H1 (cell line): Measurements from ENCODE around the gene PPEF2. TPM values are rescaled to one million over a fixed set of nuclear protein-coding genes. Genes with fewer than 3 reads are reported as not detected.
A peak's percentile ranks its signal among the peaks of the same experiment; 100 is the strongest.

Experiments used
- CTCF ChIA-PET: fragments of 300-600 bp; sonication (Branson Sonifier 250); formaldehyde crosslinking; loops from one replicate; lab custom pipeline; 2021; ENCODE audit not compliant: partially characterized antibody; lab: Charles Lee
- POLR2A ChIA-PET: fragments of 300-600 bp; sonication (Branson Sonifier 250); formaldehyde crosslinking; loops from one replicate; lab custom pipeline; 2021; ENCODE audit warnings: inconsistent platforms; ENCODE audit not compliant: partially characterized antibody; lab: Charles Lee
- DNase-seq, 2 experiments: peaks; one replicate each; pipeline versions ENCODE4 v3.0.0 to v3.0.0-alpha.2; 2010 to 2022; ENCODE audit warnings: low spot score in 2 of 2, low read depth in 1 of 2, mixed read lengths in 1 of 2
- FAIRE-seq: peaks from 2 replicates; lab custom pipeline; 2011; peaks lifted over from hg19 to GRCh38; lab: Jason Lieb, UNC
- H2AFZ ChIP-seq: 2 replicates; pipeline ENCODE4 v1.8.1; 2012; ENCODE audit warnings: low read length, inconsistent platforms
- H2AK5ac ChIP-seq: 2 replicates; pipeline ENCODE4 v1.6.1; 2013; ENCODE audit warnings: low read depth, low read length
- H2BK120ac ChIP-seq: replicated peaks from 2 replicates; pipeline ENCODE3; 2013; ENCODE audit warnings: low read depth, low read length, inconsistent platforms
- H2BK12ac ChIP-seq: 2 replicates; pipeline ENCODE4 v1.6.1; 2013; ENCODE audit warnings: low read depth, low read length
- H2BK15ac ChIP-seq: 2 replicates; pipeline ENCODE4 v1.6.1; 2013; ENCODE audit warnings: low read length
- H2BK20ac ChIP-seq: 2 replicates; pipeline ENCODE4 v1.6.1; 2013; ENCODE audit warnings: low read length
- H2BK5ac ChIP-seq: 2 replicates; pipeline ENCODE4 v1.6.1; 2013; ENCODE audit warnings: low read depth, low read length
- H3K14ac ChIP-seq: 2 replicates; pipeline ENCODE4 v1.6.1; 2013; ENCODE audit warnings: inconsistent platforms; ENCODE audit not compliant: insufficient read length
- H3K18ac ChIP-seq: 2 replicates; pipeline ENCODE4 v1.6.1; 2013; ENCODE audit warnings: low read length; ENCODE audit errors: extremely low read depth
- H3K23ac ChIP-seq: 2 replicates; pipeline ENCODE4 v1.6.1; 2013; ENCODE audit warnings: inconsistent platforms; ENCODE audit not compliant: insufficient read length
- H3K23me2 ChIP-seq: 2 replicates; pipeline ENCODE4 v1.6.1; 2013; ENCODE audit warnings: low read depth, low read length
- H3K27ac ChIP-seq: 2 replicates; pipeline ENCODE4 v1.6.1; 2011; ENCODE audit warnings: low read depth, low read length, inconsistent platforms
- H3K27me3 ChIP-seq, 4 experiments: replicated peaks in 1 of 4; 1 replicate in 1 of 4; 2 replicates in 3 of 4; pipeline versions ENCODE4 v1.6.1 to v1.8.1; 2011 to 2013; ENCODE audit warnings: low read length in 3 of 4, mild to moderate bottlenecking in 3 of 4, inconsistent platforms in 2 of 4, mixed read lengths in 2 of 4, moderate library complexity in 1 of 4; ENCODE audit not compliant: control insufficient read depth in 3 of 4, insufficient read depth in 3 of 4; ENCODE audit errors: extremely low read depth in 1 of 4
- H3K36me3 ChIP-seq, 4 experiments: 2 replicates each; pipeline versions ENCODE4 v1.6.1 to v1.8.1; 2011 to 2013; ENCODE audit warnings: mild to moderate bottlenecking in 4 of 4, low read length in 3 of 4, moderate library complexity in 2 of 4, control low read depth in 1 of 4, inconsistent platforms in 1 of 4; ENCODE audit not compliant: insufficient read depth in 4 of 4, control insufficient read depth in 2 of 4
- H3K4ac ChIP-seq: replicated peaks from 2 replicates; pipeline ENCODE3; 2013; ENCODE audit warnings: low read length, low read depth, mixed read lengths, inconsistent platforms; ENCODE audit not compliant: insufficient read length
- H3K4me1 ChIP-seq, 4 experiments: replicated peaks in 1 of 4; 1 replicate in 1 of 4; 2 replicates in 3 of 4; pipeline versions ENCODE4 v1.6.1 to v1.8.1; 2011 to 2013; ENCODE audit warnings: low read length in 3 of 4, inconsistent platforms in 2 of 4, mixed read lengths in 1 of 4; ENCODE audit not compliant: insufficient read depth in 4 of 4, control insufficient read depth in 3 of 4
- H3K4me2 ChIP-seq, 2 experiments: 2 replicates each; pipeline versions ENCODE4 v1.6.1 to v1.8.1; 2011 to 2013; ENCODE audit warnings: low read depth in 2 of 2, low read length in 2 of 2, control low read depth in 1 of 2, inconsistent platforms in 1 of 2, mild to moderate bottlenecking in 1 of 2; ENCODE audit not compliant: insufficient read depth in 1 of 2
- H3K4me3 ChIP-seq, 4 experiments: fragments of 200-600, 300-600 bp in 1 of 4; sonication (generic), shearing (Covaris generic), sonication (Bioruptor Twin) in 1 of 4; 2 replicates each; pipeline versions ENCODE4 v1.5.1 to v1.8.1; 2011 to 2016; ENCODE audit warnings: low read length in 4 of 4, low read depth in 3 of 4, control low read depth in 2 of 4, inconsistent platforms in 2 of 4, mild to moderate bottlenecking in 2 of 4, mixed read lengths in 1 of 4, moderate library complexity in 1 of 4; ENCODE audit not compliant: insufficient read depth in 2 of 4; ENCODE audit errors: extremely low read depth in 1 of 4
- H3K56ac ChIP-seq: replicated peaks from 2 replicates; pipeline ENCODE3; 2013; ENCODE audit warnings: low read depth, mild to moderate bottlenecking, mixed read lengths, low read length, inconsistent platforms; ENCODE audit not compliant: insufficient read length
- H3K79me1 ChIP-seq: 2 replicates; pipeline ENCODE4 v1.6.1; 2013; ENCODE audit warnings: low read depth, low read length, control low read depth
- H3K79me2 ChIP-seq, 2 experiments: 2 replicates each; pipeline versions ENCODE4 v1.6.1 to v1.8.1; 2012 to 2013; ENCODE audit warnings: low read length in 2 of 2, mild to moderate bottlenecking in 2 of 2, inconsistent platforms in 1 of 2; ENCODE audit not compliant: insufficient read depth in 2 of 2, control insufficient read depth in 1 of 2
- H3K9ac ChIP-seq, 4 experiments: replicated peaks in 1 of 4; 1 replicate in 1 of 4; 2 replicates in 3 of 4; pipeline versions ENCODE4 v1.6.1 to v1.8.1; 2011 to 2013; ENCODE audit warnings: low read depth in 3 of 4, low read length in 3 of 4, control low read depth in 2 of 4, mild to moderate bottlenecking in 2 of 4, moderate library complexity in 2 of 4, inconsistent platforms in 1 of 4; ENCODE audit errors: extremely low read depth in 1 of 4
- H3K9me3 ChIP-seq, 2 experiments: 2 replicates each; pipeline versions ENCODE4 v1.6.1 to v1.8.1; 2012 to 2013; ENCODE audit warnings: mild to moderate bottlenecking in 2 of 2, moderate library complexity in 2 of 2, control low read depth in 1 of 2, inconsistent platforms in 1 of 2, low read depth in 1 of 2, low read length in 1 of 2, mixed read lengths in 1 of 2; ENCODE audit not compliant: insufficient read depth in 2 of 2
- H4K20me1 ChIP-seq, 2 experiments: replicated peaks in 1 of 2; 2 replicates each; pipeline versions ENCODE3 to v1.8.1; 2011 to 2013; ENCODE audit warnings: inconsistent platforms in 2 of 2, low read length in 2 of 2, mild to moderate bottlenecking in 1 of 2; ENCODE audit not compliant: insufficient read depth in 2 of 2, control insufficient read depth in 1 of 2
- H4K5ac ChIP-seq: 2 replicates; pipeline ENCODE4 v1.6.1; 2013; ENCODE audit warnings: low read length, low read depth, mixed read lengths, inconsistent platforms; ENCODE audit not compliant: insufficient read length
- H4K8ac ChIP-seq: 2 replicates; pipeline ENCODE4 v1.8.0; 2013; ENCODE audit warnings: mild to moderate bottlenecking, moderate library complexity, low read length, inconsistent platforms; ENCODE audit not compliant: insufficient read depth; ENCODE audit errors: extremely low read depth
- H4K91ac ChIP-seq: replicated peaks from 2 replicates; pipeline ENCODE3; 2013; ENCODE audit warnings: low read length, mixed read lengths, inconsistent platforms; ENCODE audit not compliant: insufficient read length
- ASH2L ChIP-seq: fragments of 200-600, 300-600 bp; sonication (generic); IDR thresholded peaks from one replicate; pipeline ENCODE4 v1.7.1; 2017; ENCODE audit warnings: low read length
- SIN3A ChIP-seq, 2 experiments: IDR thresholded peaks in 1 of 2; conservative IDR thresholded peaks in 1 of 2; 2 replicates each; pipeline ENCODE4 v1.6.1; 2011 to 2012; ENCODE audit warnings: low read length in 2 of 2, improper control_type of control experiment in 1 of 2, low read depth in 1 of 2, mild to moderate bottlenecking in 1 of 2
- WGBS, 2 experiments: shearing (Covaris generic) in 1 of 2; methylation state at CpG; one replicate each; pipeline versions ENCODE4 v1.1.6 to v1.1.7; 2013 to 2015; ENCODE audit warnings: low lambda C conversion rate in 2 of 2, mixed read lengths in 2 of 2, inconsistent platforms in 1 of 2, low coverage in 1 of 2, missing lambda C conversion rate in 1 of 2; ENCODE audit not compliant: insufficient replicate concordance in 2 of 2, insufficient coverage in 1 of 2, insufficient read length in 1 of 2; ENCODE audit errors: extremely low coverage in 1 of 2, missing lambda C conversion rate in 1 of 2; 5-methylcytosine and 5-hydroxymethylcytosine counted together
- polyA plus RNA-seq, 7 experiments: library from polyadenylated mRNA; depleted of rRNA in 3 of 7; stranded (reverse) in 5 of 7; unstranded in 2 of 7; fragments of >200 nt in 5 of 7; fragments of 200-250 nt in 2 of 7; gene quantifications; 1 replicate in 5 of 7; 2 replicates in 1 of 7; 4 replicates in 1 of 7; pipeline versions ENCODE4 v1.2.1 to v1.2.3, GENCODE V29; 2011 to 2013; ENCODE audit warnings: missing spikeins in 2 of 7, mixed read lengths in 2 of 7
- total RNA-seq: library from RNA; stranded (reverse); fragmentation: NEBNext Ultra II Directional; extraction: Animal tissue kit (Norgen Biotek cat#: 25700); gene quantifications from 2 replicates; pipeline ENCODE4 v1.2.1, GENCODE V29; 2021
- TF ChIP-seq, protein P1 (sequence below), 3 experiments: IDR thresholded peaks; 1 replicate in 2 of 3; 2 replicates in 1 of 3; pipeline versions ENCODE4 v1.5.1 to v1.6.1; 2011; ENCODE audit warnings: low read length in 3 of 3, mild to moderate bottlenecking in 3 of 3, inconsistent platforms in 2 of 3, low read depth in 1 of 3, moderate library complexity in 1 of 3; ENCODE audit not compliant: insufficient read depth in 1 of 3; ENCODE audit errors: control extremely low read depth in 1 of 3

Gene PPEF2
- total and polyA plus RNA-seq, 2 of the 8 experiments (the other 6 are each of a cell fraction or from before 2014, with no cell fraction given) = not detected

DNA sequence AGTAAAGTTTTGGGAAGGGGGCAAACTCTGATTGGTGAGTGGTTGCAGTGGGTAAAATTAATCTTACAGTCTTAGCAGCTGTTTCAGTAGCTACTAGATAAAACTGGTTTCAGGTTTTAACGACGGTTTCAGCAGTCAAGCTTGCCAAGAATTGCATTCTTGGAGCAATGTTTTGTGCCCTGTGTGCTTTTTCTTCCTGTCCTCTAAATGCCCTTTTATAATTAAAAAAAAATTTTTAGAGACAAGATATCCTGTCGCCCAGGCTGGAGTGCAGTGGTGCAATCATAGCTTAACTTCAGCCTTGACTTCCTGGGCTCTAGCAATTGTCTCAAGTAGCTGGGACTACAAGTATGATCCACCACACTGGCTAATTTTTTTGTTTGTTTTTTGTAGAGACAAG lies 6.3 kb upstream of the PPEF2 start:
- H3K27ac ChIP-seq = no peak overlapping the region
- WGBS, 2 experiments = 67% methylated on average over 3 of the region's 3 CpGs; no CpG with 5 or more reads in 1 of the 2 experiments
- no peaks in the 10 kb centered on the region for H3K36me3 ChIP-seq
- H3K9ac ChIP-seq = no peak overlapping the region
- no peak overlapping the region for H2AK5ac ChIP-seq
- no peaks in the 10 kb centered on the region for H3K79me1 ChIP-seq
- no peak overlapping the region for H3K4ac ChIP-seq
- DNase-seq (no peak), FAIRE-seq (no peak)
- no peak overlapping the region; the same call in 1 of the 2 replicates for H3K18ac ChIP-seq
- H3K14ac ChIP-seq = no peak overlapping the region
- H3K27me3 ChIP-seq = no peaks in the 10 kb centered on the region
- no peak overlapping the region for H3K4me3 ChIP-seq
- H2BK120ac ChIP-seq = peak overlapping the region; percentile 72
- H3K4me2 ChIP-seq = no peak overlapping the region
- peak overlapping the region; percentile 75; the same call in 1 of the 2 replicates for H2BK12ac ChIP-seq
- CTCF ChIA-PET = interaction anchor here (0.6 to 11.3 kb wide), 5 partner anchors 8 to 201 kb away, joined by 3 to 144 read pairs (median 5); no protein-coding TSS in a partner anchor
- H3K23ac ChIP-seq = no peak overlapping the region
- H3K4me1 ChIP-seq = peaks cover 0 to 4% (median 0%) of the 10 kb centered on the region in 4 experiments; a peak in 1 of 7 replicates
- H2BK15ac ChIP-seq = no peak overlapping the region
- no peaks in the 10 kb centered on the region for H3K79me2 ChIP-seq
- peak overlapping the region; percentile 77 for H2BK5ac ChIP-seq
- no peak overlapping the region for H4K91ac ChIP-seq
- H4K20me1 ChIP-seq = no peaks in the 10 kb centered on the region
- H2AFZ ChIP-seq = no peak overlapping the region
- POLR2A ChIA-PET = interaction anchor here (0.8 to 2.9 kb wide), 3 partner anchors 13 to 235 kb away, joined by 3 to 9 read pairs (median 4); partner anchors contain the start of genes G3BP2 and NAAA
- H3K56ac ChIP-seq = no peak overlapping the region
- peaks cover 15 to 20% of the 10 kb centered on the region in 2 experiments for H3K9me3 ChIP-seq
- no peak overlapping the region for H4K8ac ChIP-seq
- peak overlapping the region; percentile 36 for H4K5ac ChIP-seq
- no peaks in the 10 kb centered on the region for H3K23me2 ChIP-seq
- 0 out of 2 replicates have a peak overlapping the region, but pooled peaks have one; percentile 18 for H2BK20ac ChIP-seq
- no peak for TF ChIP-seq SIN3A (conservative IDR thresholded peaks at IDR 0.05 in 1 of 2, IDR thresholded peaks at IDR 0.05 in 1 of 2; ENCODE audit: low read depth in 1 of 2, low read length in 2 of 2)
- TF ChIP-seq, protein P1, sequence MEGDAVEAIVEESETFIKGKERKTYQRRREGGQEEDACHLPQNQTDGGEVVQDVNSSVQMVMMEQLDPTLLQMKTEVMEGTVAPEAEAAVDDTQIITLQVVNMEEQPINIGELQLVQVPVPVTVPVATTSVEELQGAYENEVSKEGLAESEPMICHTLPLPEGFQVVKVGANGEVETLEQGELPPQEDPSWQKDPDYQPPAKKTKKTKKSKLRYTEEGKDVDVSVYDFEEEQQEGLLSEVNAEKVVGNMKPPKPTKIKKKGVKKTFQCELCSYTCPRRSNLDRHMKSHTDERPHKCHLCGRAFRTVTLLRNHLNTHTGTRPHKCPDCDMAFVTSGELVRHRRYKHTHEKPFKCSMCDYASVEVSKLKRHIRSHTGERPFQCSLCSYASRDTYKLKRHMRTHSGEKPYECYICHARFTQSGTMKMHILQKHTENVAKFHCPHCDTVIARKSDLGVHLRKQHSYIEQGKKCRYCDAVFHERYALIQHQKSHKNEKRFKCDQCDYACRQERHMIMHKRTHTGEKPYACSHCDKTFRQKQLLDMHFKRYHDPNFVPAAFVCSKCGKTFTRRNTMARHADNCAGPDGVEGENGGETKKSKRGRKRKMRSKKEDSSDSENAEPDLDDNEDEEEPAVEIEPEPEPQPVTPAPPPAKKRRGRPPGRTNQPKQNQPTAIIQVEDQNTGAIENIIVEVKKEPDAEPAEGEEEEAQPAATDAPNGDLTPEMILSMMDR (IDR thresholded peaks at IDR 0.05; ENCODE audit: control extremely low read depth in 1 of 3, insufficient read depth in 1 of 3, low read depth in 1 of 3, low read length in 3 of 3) = no peak
- no peak for TF ChIP-seq ASH2L
